HG02981 (cell line): Measurements from ENCODE around the gene MPRIP.

ENCODE experiments used
- ATAC-seq: cut with Tn5 transposase; IDR thresholded peaks from one replicate; pipeline ENCODE4 v1.9.1; 2021; ENCODE audit warnings: mild to moderate bottlenecking, moderate library complexity; ENCODE audit not compliant: unreplicated experiment

The MPRIP gene

GRCh38 chr17:17050346-17051345 is 8.4 kb downstream of the MPRIP start:
- no peak for ATAC-seq

GRCh38 chr17:17051380-17051779 is 9.1 kb downstream of the MPRIP start:
- no peak for ATAC-seq

GRCh38 chr17:17051791-17052461 is 9.7 kb downstream of the MPRIP start:
- no peak for ATAC-seq

GRCh38 chr17:17052462-17053221 is 10.4 kb downstream of the MPRIP start:
- ATAC-seq = no peak

- no peak for ATAC-seq
These were observed 11.5 kb downstream of the MPRIP start for GRCh38 chr17:17053446-17054379.

GRCh38 chr17:17054636-17055035 is 12.4 kb downstream of the MPRIP start:
- no peak for ATAC-seq

GRCh38 chr17:17055286-17056155 is 13.3 kb downstream of the MPRIP start:
- no peak for ATAC-seq

- no peak for ATAC-seq
These were observed 13.9 kb downstream of the MPRIP start for GRCh38 chr17:17056156-17056539.

GRCh38 chr17:17057057-17057551 is 14.8 kb downstream of the MPRIP start:
- no peak for ATAC-seq

- no peak for ATAC-seq
These were observed 16.0 kb downstream of the MPRIP start for GRCh38 chr17:17058304-17058703.

GRCh38 chr17:17059301-17059890 is 17.1 kb downstream of the MPRIP start:
- no peak for ATAC-seq

- ATAC-seq = no peak
These were observed 18.0 kb downstream of the MPRIP start for GRCh38 chr17:17060001-17060922.

GRCh38 chr17:17060930-17061329 is 18.7 kb downstream of the MPRIP start:
- no peak for ATAC-seq

GRCh38 chr17:17061516-17061915 is 19.3 kb downstream of the MPRIP start:
- no peak for ATAC-seq

GRCh38 chr17:17062356-17062755 is 20.1 kb downstream of the MPRIP start:
- no peak for ATAC-seq

- ATAC-seq = no peak
These were observed 20.6 kb downstream of the MPRIP start for GRCh38 chr17:17062866-17063265.

- ATAC-seq = no peak
These were observed 21.4 kb downstream of the MPRIP start for GRCh38 chr17:17063546-17064122.
